ENCODE measurements around the gene EYS.

EYS gene

GRCh38 chr6:63676412-63677114 lies 2030.5 kb downstream of the EYS start:
- DNase-seq = no peak

- DNase-seq = no peak
Measured at GRCh38 chr6:63675138-63675537, 2031.9 kb downstream of the EYS start.

- no peak for DNase-seq
Measured at GRCh38 chr6:63674635-63675034, 2032.4 kb downstream of the EYS start.

GRCh38 chr6:63673692-63674091 lies 2033.3 kb downstream of the EYS start:
- no peak for DNase-seq

- no peak for DNase-seq
Measured at GRCh38 chr6:63672582-63673129, 2034.4 kb downstream of the EYS start.

- no peak for DNase-seq
Measured at GRCh38 chr6:63671098-63671754, 2035.8 kb downstream of the EYS start.
